RWPE1 (cell line): Measurements from ENCODE around the gene PRELID2.

Source experiments
- CTCF ChIA-PET: fragments of 350-600 bp; sonication (Branson Sonifier 250); formaldehyde crosslinking; extraction: SDS; loops from one replicate; lab custom pipeline; 2021; lab: Yijun Ruan, JAX
- POLR2A ChIA-PET: fragments of 400-600 bp; formaldehyde crosslinking; extraction: SDS; loops from one replicate; lab custom pipeline; 2020; ENCODE audit warnings: antibody characterized with exemption; ENCODE audit not compliant: low non-redundant PET; lab: Yijun Ruan, JAX
- DNase-seq: peaks from one replicate; pipeline ENCODE4 v3.0.0; 2012; ENCODE audit warnings: low spot score
- H3K27ac ChIP-seq: fragments of 450-650 bp; 2 replicates; pipeline ENCODE4 v1.5.1; 2017
- TF ChIP-seq, protein P1 (sequence below): fragments of 450-650 bp; conservative IDR thresholded peaks from 2 replicates; pipeline ENCODE4 v1.5.1; 2017; ENCODE audit warnings: low read depth, mild to moderate bottlenecking

PRELID2 gene

DNA sequence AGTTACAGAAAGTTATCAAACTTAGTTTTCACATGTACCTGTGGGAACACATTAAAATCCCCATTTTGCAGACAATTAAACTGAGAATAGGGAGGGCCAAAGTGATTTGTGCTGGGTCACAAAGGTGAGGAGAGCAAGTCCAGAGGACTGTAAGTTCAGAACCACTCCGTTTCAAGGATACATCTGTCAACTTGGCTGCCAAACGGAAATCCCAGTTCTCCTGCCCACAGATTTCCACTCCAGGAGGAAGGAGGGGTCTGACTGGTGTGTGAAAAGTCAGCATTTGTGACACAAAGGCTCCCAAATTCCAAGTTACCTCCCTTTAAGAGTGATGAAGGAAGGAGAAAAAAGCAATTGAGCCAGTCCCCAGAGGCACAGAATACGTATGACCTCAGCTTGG, 42.3 kb downstream of the PRELID2 start:
- POLR2A ChIA-PET, result no interaction called here
- CTCF ChIA-PET, result interaction anchor here (0.5 to 0.8 kb wide), 2 partner anchors 471 to 1385 kb away, joined by 3 read pairs; no protein-coding TSS in a partner anchor
- no peak for DNase-seq
- no peak overlapping the region for H3K27ac ChIP-seq
- TF ChIP-seq, protein P1, sequence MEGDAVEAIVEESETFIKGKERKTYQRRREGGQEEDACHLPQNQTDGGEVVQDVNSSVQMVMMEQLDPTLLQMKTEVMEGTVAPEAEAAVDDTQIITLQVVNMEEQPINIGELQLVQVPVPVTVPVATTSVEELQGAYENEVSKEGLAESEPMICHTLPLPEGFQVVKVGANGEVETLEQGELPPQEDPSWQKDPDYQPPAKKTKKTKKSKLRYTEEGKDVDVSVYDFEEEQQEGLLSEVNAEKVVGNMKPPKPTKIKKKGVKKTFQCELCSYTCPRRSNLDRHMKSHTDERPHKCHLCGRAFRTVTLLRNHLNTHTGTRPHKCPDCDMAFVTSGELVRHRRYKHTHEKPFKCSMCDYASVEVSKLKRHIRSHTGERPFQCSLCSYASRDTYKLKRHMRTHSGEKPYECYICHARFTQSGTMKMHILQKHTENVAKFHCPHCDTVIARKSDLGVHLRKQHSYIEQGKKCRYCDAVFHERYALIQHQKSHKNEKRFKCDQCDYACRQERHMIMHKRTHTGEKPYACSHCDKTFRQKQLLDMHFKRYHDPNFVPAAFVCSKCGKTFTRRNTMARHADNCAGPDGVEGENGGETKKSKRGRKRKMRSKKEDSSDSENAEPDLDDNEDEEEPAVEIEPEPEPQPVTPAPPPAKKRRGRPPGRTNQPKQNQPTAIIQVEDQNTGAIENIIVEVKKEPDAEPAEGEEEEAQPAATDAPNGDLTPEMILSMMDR, result no peak

DNA sequence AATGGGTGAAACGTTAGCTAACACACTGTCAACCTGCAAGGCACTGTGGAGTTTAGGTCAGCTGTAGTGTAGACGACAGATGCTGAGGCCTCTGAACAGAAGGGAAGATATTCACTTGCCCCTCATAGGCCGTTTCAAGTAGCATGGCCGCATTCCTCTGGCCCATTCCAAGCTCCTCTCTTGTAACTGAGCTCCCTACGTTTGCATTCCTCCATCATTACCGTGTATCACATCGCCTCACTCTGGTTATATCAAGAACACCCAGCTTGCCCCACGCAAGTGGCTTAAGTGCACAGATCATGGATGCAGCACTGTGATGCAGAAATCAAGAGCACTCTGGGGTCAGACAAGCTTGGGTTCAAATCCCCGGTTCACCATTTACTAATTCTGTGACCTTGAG, 43.3 kb downstream of the PRELID2 start:
- DNase-seq, result no peak
- POLR2A ChIA-PET, result no interaction called here

GRCh38 chr5:145787996-145788395, 47.1 kb downstream of the PRELID2 start:
- ChIA-PET CTCF (interaction anchor here (0.6 kb wide), 1 partner anchor 845 kb away, joined by 4 read pairs; no protein-coding TSS in a partner anchor), POLR2A (no interaction called here)

More for the DNA sequence above, 43.3 kb downstream of the PRELID2 start:
- CTCF ChIA-PET, result interaction anchor here (0.5 to 0.6 kb wide), 2 partner anchors 9 to 360 kb away, joined by 3 read pairs; no protein-coding TSS in a partner anchor
- TF ChIP-seq, protein P1, result no peak
- no peak overlapping the region for H3K27ac ChIP-seq

DNA sequence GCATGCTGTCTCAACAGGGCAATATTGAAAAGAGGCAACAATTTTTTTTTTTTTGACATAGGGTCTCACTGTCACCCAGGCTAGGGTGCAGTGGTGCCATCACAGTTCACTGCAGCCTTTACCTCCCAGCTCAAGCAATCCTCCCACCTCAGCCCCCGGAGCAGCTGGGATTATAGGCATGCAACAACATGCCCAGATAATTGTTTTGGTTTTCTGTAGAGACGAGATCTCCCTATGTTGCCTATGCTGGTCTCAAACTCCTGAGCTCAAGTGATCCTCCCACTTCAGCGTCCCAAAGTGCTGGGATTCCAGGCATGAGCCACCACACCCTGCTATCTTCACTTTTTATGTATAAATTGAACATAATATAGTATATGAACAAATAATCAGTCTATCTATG, 47.6 kb downstream of the PRELID2 start:
- no peak overlapping the region for H3K27ac ChIP-seq
- ChIA-PET CTCF (interaction anchor here (0.6 to 0.7 kb wide), 2 partner anchors 845 to 1077 kb away, joined by 3 to 4 read pairs; no protein-coding TSS in a partner anchor), POLR2A (no interaction called here)
- no peak for DNase-seq
- TF ChIP-seq, protein P1, result no peak

More at GRCh38 chr5:145787996-145788395, 47.1 kb downstream of the PRELID2 start:
- TF ChIP-seq, protein P1, result no peak
- no peak for DNase-seq
- H3K27ac ChIP-seq, result no peak overlapping the region

DNA sequence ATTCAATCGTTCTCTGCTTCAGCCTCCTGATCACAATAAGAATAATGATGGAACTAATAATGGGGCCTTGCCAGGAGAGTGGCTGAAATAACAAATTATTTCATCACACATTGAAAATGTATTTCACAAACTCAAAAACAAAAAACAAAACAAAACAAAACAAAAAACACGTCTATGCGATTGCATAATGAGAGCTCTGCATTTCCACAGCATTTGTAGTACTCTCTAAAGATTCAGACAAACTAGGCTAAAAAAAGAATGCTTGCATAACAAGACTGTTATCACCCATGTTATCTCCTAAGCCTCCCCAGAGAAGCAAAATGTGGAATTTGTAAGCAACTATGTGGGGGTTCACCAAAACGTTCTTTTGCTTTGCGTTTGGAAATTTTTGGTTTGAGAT, 48.1 kb downstream of the PRELID2 start:
- ChIA-PET POLR2A (no interaction called here), CTCF (interaction anchor here (0.7 kb wide), 1 partner anchor 1077 kb away, joined by 3 read pairs; no protein-coding TSS in a partner anchor)
- TF ChIP-seq, protein P1, result no peak
- no peak overlapping the region for H3K27ac ChIP-seq
- DNase-seq, result no peak

GRCh38 chr5:145780982-145781381, 54.2 kb downstream of the PRELID2 start:
- ChIA-PET CTCF (no interaction called here), POLR2A (no interaction called here)
- H3K27ac ChIP-seq, result no peak overlapping the region
- no peak for DNase-seq
- TF ChIP-seq, protein P1, result no peak
